TTC549 (cell line): ENCODE measurements around the gene DNTT.

Source experiments
- FAIRE-seq: peaks from 2 replicates; lab custom pipeline; 2012; peaks lifted over from hg19 to GRCh38; lab: Jason Lieb, UNC

The DNTT gene

DNA sequence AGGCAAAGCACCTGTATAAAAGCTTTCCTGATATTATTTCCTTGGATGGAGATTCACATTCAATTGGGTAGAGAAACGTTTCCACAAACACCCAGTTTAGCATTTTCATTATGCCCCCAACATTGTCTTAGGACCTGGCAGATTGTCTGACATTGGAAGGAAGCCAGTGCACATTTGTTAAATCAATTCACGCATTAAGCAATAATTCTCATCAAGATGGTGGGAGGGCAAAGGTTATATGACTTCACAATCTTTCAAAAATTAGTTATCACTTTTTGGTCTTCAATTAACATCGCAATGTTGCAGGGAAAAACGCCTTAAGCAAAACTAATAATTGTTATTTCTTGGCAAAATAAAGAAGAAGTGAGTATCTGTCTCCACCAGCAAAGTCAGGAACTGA, 38.2 kb downstream of the DNTT start:
- no peak for FAIRE-seq

DNA sequence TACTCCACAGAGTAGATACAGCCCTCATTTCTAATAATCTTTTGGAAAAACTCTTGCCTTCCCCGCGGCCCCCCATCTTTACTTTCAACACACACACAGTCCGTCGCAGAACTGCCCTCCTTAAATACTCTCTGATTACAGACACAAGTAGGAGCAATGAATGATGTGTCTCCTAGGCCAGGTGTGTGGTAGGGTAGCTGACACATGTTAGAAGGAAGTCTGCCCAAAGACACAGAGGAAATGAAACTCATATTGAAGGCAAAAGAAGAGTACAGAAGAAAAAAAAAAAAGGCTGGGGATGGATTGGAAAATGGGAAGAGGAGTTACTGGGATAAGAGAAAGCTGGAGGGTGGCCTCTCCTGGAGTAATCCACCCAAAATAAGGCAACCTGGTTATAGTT, 39.9 kb downstream of the DNTT start:
- no peak for FAIRE-seq

DNA sequence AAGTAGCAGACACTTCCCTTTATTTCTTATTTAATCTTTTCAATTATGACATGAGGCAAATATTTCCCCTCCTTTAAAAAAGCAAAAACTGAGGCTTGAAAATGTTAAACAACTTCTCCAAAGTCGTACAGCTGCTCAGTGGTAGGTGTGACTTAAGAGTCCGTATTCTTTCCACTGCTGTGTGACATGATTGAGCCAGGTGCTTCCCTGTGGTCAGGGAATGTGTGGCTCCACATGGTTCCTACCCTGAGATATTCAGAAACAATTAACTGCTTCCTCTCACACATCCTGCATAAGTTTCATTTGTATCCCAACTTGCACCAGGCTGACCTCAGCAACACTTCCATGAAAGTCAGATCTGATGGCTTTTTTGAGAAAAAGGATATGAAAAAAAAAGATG, 41.0 kb downstream of the DNTT start:
- FAIRE-seq, result no peak

DNA sequence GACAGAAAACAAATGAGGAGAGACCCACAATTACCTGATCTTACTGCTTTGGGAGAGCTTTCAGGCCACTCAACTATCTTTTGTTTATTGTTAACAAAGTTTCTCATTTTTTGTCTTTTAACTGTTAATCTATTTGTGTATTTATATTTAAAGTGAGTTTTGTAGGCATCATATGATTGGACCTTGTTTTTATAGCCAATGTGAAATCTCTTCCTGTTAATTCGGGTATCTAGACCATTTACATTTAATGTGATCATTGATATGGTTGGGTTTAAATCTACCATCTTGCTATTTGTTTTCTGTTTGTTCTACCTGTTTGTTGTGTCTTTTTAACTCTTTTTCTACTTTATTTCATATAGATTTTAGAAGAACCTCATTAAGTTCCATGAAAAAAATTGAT, 42.1 kb downstream of the DNTT start:
- no peak for FAIRE-seq

DNA sequence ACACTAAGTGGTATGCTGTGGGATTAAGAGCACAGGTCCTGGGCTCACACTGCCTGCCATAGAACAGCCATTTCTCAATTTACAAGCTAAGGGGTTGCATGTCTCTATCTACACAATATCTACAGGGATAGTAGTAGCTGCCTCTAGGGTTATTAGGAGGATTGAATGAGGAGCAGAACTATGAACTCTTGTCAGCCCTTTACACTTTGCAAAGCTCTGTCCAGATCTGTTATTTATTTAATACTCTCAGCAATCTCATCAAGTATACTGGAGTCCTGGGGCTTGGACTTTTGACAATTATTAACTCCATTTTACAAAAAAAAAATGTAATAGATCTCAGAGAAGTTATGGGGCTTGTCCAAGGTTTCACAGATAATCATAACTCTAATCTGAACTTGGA, 47.8 kb downstream of the DNTT start:
- FAIRE-seq, result no peak

DNA sequence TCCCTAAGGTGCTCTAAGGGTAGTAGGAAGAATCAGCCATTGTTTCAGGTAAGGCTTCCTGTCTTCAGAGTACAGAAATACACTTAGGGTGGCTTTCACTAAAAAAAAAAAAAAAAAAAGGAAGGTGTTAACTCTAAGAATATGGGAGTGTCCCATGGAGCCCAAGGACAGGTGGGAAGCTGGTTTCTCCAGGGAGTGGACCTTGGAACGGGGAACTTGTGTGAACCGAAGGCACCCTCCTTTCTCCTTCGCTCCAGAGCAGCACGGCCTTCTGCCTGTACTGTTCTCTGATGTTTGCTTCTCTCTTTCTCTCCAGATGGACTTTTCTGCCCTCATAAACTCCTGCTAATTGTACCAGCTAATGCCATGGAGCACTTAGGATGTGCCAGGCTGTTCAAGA, 48.3 kb downstream of the DNTT start:
- FAIRE-seq, result no peak

DNA sequence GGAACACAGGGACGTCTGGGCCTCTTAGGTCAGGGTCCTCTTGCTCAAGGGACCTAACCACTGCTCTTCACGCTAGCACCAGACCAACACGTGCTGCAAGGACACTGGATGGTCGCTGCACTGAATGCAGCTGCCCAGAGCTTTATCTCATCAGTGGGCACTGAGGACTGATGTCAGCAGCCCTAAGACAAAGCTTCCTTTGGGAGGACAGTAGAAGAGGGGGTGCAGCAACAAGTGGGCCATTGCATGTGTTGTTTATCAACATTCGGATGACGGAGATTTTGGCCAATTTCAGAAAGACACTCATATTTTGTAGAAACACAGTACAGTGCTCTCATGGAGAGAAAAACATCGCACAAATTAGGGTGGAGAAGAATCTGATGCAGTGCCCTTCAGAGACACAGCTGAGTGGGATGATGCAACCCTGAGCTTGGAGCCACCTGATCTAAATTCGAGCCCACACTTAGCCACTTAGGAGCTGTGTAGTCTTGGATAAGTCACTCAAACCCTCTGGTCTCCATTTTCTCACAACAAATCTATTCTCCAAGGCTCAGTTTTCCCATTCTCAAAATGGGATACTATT, 52.9 kb downstream of the DNTT start:
- no peak for FAIRE-seq

DNA sequence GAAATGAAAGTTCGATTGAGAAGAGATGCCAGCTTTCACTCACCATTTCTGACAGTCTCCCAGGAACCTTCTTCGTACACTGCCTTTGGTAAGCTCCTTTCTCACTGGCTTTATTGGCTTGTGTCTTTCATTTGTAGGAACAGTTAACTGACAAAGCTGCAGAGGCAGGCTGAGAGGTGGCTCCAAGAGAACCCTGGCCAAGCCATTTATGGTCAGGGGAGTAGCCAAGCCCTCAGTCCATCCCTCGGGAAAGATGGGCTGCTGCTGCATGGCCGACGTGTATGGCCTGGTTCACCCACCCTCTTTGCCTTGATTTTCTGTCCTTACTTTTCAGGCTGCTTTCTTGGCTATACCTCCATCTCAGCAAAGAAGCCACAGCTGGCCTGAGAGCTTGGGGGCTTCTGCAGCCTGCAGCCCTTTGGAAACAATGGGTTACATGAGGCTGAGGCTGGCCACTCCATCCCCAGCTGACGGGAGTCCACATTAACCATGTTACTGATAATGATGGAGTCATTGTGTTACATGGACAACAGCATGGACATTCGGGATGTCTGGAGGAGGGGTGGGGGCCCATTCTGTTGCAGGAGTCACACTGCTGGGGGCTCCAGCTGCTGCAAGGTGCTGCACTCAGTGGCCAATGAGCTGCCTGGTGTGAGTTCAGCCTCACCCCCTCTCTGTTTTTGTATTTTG, 54.8 kb downstream of the DNTT start, which contains the start of gene OPALIN:
OPALIN (minus strand) TSS at position 152 of the 690 bp plus-strand sequence; CDS start at position 46, 106 bp downstream.
- FAIRE-seq, result no peak

DNA sequence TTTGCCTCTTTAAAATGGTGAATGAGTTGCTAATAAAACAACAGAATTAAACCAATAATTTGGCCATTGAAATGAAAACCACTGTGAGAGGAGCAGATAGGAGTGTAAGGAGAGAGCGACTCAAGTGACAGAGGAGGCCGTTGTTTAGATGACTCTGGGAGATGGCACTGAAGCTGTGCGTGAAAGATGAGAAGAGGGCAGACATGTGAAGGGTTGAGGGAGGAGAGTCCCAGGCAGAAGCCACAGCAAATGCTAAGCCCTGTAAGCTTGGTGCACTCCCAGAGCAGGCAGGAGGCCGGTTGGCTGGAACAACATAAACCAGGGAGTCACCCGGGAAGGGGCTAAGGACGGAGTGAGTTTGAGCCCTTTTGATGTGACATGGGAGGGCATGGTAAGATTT, 55.4 kb downstream of the DNTT start:
- FAIRE-seq, result no peak

DNA sequence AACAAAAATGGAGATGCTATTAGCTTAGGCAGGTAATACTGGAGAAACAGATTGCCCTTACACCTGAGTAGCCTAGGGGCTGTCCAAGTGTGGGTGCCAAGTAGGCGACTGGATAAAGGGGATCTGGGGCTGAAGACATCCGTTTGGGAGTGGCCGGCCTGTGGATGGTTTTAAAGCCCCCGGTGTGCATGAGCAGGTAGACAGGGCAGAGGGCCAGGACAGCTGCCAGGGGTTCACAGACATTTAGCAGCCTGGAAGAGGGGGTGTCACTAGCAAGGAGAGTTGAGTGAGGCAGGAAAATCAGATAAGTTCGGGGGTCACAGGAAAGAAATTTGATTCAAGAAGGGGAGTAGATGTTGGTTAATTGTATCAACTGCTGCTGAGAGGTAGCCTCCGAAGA, 56.1 kb downstream of the DNTT start:
- FAIRE-seq, result no peak

DNA sequence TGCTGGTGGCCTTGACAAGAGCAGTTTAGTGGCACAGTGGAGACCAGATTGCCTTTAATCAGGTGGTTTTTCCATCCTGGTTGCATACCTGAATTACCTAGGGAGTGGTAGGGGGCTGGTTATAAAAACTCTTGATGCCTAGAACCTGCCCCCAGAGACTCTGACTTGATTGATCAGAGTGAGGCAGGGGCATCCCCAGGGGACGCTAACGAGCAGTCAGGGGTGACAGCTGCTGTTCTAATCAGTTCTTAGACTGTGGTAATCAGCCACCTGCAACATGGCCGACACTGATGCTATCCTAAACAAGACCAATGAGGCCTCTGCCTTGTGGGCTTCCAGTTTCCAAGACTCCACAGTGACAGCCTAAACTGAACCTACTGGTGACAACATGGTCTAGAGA, 56.5 kb downstream of the DNTT start:
- FAIRE-seq, result no peak

DNA sequence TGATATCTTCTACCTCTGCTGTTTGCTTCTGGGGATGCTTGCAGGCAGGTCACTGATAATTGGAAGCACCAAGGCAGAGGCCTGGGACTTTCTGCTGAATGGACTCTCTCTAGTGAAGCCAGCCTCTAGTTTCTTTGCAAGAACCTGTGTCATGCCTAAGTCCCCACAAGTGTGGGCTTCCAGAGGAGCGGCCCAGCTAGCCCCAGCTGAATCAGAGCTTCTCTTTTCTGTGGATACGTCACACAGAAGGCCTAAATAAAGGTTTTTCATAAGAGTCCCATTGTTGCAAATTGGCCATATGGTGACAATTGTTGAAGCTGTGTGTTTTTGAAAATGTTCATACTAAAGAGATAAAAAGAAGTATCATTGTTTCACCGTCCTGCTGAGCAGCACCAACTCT, 61.3 kb downstream of the DNTT start:
- no peak for FAIRE-seq

DNA sequence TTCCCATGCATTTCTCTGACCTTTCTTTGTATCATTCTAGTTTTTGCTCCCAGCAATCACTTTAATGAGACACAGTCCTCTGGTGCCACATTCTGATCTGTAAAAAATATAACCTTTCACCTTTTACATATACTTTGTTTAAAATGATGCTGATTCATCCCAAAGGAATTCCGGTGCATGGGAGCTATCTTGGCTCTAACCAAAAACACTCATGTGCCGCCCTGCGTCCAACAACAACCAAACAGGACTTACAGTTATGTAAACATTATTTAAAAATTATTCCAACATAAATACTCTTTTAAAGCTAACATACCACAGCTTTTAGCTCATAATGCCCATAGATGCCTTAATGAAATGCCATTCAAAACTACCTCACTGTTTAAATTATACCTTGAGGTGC, 62.3 kb downstream of the DNTT start:
- FAIRE-seq, result no peak

DNA sequence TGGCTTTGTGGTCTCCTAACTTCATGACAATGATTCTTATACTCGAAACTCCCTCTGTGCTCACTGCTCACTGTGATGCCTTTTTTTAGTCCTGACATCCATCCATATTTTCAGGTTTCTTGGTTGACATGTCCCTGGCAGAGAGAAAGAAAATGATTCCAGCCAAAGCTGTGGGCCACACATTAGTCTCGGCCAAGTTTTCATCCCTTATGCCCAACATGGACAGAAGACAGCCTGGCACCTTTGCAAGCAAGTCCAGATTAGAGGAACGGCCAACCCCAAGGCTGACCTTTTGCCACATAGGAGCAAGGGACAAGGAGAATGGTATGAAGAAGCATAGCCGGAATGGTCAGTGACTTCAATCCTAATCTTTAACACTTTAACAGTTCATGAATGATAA, 63.2 kb downstream of the DNTT start:
- no peak for FAIRE-seq

DNA sequence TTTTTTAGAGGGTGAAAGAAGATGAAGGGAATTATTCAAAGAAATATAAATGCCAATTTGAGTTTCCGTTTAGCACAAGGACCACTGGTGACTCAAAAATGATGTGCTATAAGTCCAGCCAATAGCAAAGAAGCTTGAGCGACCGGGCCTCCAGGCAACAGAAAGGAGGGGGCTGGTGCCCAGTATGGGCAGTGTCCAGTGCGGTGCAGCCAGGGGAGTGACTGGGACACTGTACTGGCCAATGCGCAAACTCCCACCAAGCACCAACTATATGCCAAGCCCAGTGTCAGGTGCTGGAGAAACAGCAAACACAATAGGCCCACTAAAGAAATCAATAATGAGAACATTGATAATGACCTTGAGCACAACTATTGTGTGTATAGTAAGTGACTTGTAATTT, 64.7 kb downstream of the DNTT start:
- no peak for FAIRE-seq

DNA sequence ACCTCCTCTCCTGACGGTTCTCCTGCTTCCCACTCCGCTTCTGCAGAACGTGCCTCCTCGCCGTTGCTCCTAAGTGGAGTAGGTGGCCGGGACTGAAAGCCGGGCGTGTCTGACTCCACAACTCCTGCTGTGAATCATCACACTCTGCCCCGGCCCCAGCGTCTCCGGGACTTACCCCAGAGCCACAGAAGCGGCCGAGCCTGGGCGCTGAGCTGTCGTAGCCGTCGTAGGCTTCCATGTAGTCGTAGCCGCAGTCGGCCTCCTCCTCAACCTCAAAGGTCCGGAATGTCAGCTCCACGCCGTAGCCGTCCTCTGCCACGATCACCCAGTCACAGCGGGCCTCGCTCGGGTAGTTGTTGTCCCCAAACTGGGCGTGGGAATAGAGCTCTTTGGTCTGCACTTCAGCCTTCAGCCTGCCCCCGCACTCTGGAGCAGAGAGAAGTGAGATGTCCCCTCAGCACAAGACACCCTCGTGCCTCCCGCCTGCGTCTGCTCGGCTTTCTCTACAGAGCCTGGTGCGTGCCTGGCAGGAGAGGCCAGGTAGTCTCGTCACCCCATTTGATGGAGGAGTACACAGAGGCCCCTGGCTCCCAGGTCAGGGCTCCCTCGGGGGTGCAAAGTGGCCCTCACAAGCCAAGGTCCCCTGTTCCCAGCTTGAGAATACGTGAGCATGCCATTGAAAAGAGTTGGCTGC, 65.8 kb downstream of the DNTT start:
- FAIRE-seq, result no peak

DNA sequence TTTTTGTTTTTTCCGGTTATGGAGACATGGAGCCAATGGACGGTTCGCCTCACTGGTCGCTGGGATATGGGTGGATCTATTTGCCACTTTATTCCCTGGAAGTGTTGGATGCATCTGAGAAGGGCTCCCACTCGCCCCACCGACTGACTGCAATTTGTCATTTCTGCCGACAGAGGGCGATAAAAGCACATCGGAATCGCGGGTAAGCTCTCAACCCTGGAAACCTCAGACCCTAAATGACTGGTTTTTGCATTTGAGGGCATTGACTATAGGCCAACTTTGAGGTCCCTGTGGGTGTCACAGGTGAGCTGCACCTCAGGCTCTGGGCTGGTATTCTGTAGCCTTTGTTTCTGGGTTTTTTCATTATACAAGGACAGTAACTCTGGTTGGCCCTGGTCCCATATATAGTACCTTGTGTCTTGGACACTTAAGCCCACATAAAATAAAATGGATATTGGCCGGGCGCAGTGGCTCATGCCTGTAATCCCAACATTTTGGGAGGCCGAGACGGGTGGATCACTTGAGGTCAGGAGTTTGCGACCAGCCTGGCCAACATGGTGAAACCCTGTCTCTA, 66.4 kb downstream of the DNTT start:
- FAIRE-seq, result no peak

DNA sequence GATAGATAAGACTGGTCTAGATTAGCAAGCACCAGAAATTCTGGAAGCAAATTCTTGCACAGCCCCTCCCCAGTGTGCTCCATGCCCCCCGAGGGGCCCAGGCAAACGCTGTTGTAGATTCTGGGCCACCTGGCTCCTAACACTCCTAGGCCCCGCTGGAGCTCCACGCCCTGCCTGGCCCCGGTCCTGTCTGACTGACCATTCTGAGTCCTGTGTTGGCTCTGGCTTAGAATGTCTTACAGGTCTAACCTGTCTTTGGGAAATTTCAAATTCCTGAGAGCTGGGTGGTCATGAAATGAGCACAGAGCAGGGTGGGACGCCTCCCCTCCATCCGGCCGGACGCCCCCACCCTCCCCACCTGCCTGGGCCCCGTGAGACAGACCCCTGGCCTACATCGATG, 67.1 kb downstream of the DNTT start:
- FAIRE-seq, result no peak

DNA sequence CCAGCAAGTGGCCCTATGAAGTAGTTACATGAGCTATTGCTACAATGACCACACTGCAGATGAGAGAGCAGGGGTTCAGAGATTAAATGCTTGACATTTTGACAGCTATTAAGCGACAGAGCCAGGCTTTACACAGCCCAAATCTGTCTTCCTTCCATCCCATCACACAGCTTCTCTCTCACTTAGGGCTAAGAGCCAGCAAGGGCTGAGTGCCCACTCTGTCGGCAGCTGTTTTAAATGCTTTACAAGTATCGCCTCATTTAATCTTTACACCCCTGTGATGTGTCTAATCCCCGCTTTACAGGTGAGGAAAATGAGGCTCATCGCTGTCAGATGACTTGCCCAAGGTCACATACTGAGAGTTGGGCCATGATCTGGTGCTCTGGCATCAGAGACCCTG, 69.8 kb downstream of the DNTT start:
- FAIRE-seq, result no peak

DNA sequence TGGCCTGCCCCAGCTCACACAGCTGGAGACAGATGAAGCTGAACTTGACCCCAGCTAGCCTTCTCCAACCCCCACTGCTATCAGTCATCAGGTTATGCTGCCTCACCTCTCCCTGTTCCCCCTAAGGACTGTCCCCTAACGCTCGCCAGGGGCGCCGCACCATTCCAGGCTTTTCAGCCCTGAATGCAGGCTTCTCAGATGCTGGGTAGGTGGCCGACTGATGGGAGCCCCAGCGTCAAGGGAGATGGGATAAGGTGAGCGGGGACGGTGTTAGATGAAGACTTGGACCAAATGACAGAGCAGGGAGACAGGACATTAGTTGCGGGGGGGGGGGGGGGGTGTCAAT, 70.4 kb downstream of the DNTT start:
- no peak for FAIRE-seq

DNA sequence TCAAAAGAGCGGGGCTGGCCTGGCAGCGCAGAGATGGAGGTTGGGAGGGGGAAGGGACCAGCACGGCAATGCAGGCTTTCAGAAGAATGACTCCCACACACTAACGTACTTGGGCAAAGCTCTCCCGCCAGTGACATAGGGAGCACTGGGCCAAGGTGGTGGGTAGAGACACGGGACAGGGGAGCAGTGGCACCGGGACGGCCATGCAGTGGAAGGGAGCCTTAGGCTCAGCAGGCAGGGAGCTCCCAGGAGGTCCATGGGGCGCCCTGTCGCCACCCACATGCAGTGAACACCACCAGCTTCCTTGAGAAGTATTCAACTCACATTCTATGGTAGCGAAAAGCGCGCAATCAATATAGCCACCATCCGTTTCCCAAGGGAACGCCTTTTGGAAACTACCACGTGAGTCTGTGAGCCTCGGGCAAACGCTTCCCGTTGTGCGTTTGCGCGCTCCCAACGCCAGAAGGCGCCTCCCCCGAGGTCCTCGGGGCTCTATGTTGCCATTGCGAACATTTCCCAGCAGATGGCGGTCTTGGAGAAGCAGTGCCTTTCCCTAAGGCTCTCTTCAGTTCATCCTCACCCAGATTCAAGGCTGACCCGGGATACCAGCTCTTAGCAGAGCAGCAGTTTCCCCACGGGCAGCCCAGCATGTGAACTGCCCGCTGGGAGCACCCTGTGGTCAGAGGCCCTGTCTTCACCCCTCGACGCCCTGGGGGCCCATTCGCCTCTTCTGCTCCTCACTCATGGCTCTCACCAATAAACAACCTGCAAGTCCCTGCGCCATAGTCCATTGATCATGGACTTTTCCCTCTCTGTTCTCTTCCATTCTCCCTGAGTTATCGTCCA, 71.0 kb downstream of the DNTT start:
- peak; percentile 94 for FAIRE-seq

DNA sequence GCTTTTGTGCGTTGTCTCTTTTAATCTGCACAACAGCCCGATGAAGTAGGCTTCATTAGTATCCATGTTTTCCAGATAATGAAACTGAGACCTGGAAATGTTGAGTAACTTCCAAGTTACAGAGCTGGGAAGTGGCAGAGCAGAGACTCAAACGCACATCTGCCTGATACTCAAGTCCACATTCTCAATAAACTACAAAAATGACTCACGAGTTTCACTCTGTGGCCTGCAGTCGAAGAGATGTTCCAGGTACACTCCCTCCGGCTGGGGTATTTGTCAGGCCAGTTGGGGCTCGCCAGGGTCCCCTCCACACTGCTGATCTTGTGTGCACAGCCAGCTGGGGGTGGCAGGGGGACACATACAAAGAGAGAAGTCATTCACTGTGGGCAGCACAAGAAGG, 72.2 kb downstream of the DNTT start:
- FAIRE-seq, result no peak

DNA sequence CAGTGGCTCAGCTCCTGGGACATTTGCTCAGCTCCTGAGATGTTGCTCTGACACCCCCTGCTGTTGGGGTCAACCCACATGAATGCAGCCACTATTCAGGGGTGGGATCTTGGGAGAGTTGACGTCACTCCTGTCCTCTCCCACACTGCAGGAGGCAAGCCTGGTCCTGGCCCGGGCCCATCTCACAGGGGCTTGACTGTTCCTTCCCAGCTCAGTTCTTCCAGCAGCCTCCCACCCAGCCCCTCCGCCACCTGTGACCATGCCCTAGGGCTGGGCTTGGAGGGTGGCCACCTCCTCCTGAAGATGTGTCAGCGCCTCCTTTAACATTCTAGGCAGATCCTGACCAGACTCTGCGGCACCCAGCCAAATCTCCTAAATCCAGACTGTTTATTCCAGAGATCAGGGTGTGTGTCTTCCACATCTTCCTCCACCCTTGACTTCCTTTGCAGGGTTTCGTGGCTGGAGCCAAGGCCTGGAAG, 73.6 kb downstream of the DNTT start:
- no peak for FAIRE-seq
